ENCODE measurements around the gene RPS25.
"Not testable (repeated sequence)": the region's sequence is repeated elsewhere in the genome, so short reads cannot be mapped to it uniquely, and the experiment has no call there.

RPS25 gene

GRCh38 chr11:119018074-119018938, at the start of gene RPS25, which contains the start of gene TRAPPC4:
RPS25 (minus strand) TSS chr11:119018343; CDS start chr11:119018284, 59 bp downstream.
TRAPPC4 (plus strand) TSS chr11:119018766; CDS start chr11:119018796, 30 bp downstream.
- DNase-seq (ENCODE audit: low read depth in 2 of 2): peak; percentile 90 to 91

GRCh38 chr11:119067371-119068222, 49.5 kb upstream of the RPS25 start, which contains the start of gene VPS11:
VPS11 (plus strand) TSS chr11:119067818; CDS start chr11:119067824, 6 bp downstream.
- peak; percentile 97 for DNase-seq (ENCODE audit: low read depth in 2 of 2)

DNA sequence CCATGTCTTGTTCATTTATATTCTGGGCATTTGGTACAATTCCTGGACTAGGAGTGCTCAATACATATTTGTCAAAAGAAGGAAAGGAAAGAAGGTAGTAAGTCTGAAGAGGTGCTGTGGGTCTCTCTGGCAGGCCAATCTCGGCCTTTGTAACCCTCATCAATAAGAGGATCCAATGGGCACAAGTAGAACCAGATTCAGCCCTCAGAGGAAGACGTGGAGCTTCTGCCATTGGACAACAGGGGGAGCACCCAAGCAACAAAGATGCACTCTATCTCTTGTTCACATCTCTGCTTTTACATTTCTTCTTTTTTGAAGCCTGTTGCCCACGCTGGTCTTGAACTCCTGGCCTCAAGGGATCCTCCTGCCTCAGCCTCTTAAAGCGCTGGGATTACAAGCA, 47.2 kb upstream of the RPS25 start:
- peak; percentile 9 to 31 for DNase-seq (ENCODE audit: low read depth in 2 of 2)

DNA sequence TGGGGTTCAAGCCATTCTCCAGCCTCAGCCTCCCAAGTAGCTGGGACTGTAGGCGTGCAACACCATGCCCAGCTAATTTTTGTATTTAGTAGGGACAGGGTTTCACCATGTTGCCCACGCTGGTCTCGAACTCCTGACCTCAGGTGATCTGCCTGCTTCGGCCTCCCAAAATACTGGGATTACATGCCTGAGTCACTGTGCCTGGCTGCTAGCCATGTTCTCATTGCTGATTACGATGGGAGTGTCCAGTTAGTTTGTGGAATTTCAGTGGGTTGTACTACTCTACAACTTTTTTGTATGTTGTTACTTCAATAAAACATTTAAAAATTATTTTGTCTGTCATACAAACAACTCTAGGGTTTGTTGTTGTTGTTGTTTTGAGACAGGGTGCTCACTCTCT, 44.6 kb upstream of the RPS25 start:
- no peak for DNase-seq (ENCODE audit: low read depth in 2 of 2)

- DNase-seq (ENCODE audit: low read depth in 2 of 2): no peak
Observed at GRCh38 chr11:119061256-119061655, 43.1 kb upstream of the RPS25 start.

- not testable (repeated sequence) for DNase-seq (ENCODE audit: low read depth in 2 of 2)
Observed at GRCh38 chr11:119059128-119059527, 41.0 kb upstream of the RPS25 start.

GRCh38 chr11:119057000-119057769, 39.0 kb upstream of the RPS25 start, which contains the start of gene HYOU1:
HYOU1 (minus strand) TSS chr11:119057205; CDS start chr11:119056160, 1,045 bp downstream.
- peak; percentile 98 to 99 for DNase-seq (ENCODE audit: low read depth in 2 of 2)

DNA sequence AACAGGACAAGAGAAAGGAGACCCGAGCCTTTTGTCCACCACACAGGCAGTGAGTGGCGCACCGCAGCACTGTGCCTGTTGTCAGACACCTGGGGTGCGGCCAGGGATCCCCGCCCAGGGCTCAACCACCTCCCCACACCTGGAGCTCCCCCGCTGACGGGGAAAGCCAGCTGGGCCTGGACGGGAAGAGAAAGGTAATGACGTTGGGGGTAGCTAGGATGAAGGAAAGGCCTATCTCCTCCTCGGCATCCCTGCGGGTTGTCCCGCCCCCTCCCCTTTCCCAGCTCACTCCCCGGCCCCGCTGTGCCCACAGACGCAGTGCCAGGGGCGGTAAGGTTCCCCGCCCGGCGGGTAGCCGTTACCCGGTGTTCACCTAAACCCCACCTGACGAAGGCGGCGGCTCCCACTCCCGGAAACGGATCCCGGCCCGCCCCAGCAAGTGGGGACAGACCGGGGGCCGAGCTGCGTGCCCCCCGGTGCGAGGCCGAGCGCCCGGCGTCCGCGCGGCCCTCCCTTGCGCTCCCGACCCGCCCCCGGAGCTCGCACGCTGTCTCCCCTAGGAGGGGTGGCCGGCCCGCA, 38.4 kb upstream of the RPS25 start:
- DNase-seq (ENCODE audit: low read depth in 2 of 2): peak; percentile 25 to 34

DNA sequence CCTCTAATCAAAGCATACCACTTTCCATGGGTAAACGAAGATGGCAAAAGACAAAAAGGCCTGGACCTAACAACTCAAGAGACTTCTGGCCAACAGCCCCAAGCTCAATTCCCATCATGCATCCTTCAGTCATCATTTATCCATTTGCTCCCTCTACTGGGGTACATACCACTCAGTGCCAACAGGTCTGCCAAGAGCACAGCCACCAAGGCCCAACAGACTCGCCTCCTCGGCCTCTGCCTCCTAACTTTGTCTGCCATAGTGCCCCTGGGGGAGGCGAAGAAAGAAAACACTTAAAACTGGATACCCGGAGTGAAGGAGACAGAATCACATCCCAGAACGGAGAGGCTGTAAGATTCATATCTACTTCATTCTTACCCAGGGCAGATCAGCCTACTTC, 37.8 kb upstream of the RPS25 start:
- no peak for DNase-seq (ENCODE audit: low read depth in 2 of 2)

DNA sequence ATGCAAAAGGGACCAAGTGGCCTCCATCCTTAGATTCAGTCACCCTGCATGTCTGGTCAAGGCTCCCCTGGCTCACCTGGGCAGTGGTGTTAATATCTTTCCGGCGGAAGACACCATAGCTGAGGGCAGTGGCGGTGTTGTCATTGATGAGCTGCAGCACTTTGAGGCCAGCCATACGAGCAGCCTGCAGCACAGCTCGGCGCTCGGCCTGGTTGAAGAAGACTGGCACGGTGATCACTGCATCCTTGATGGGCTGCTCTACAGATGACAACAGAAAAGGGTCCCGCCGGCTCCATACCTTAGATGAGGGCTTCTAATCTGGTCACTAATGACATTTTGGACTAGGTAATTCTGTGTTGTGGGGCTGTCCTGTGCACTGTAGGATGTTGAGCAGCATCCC, 36.3 kb upstream of the RPS25 start:
- no peak for DNase-seq (ENCODE audit: low read depth in 2 of 2)

DNA sequence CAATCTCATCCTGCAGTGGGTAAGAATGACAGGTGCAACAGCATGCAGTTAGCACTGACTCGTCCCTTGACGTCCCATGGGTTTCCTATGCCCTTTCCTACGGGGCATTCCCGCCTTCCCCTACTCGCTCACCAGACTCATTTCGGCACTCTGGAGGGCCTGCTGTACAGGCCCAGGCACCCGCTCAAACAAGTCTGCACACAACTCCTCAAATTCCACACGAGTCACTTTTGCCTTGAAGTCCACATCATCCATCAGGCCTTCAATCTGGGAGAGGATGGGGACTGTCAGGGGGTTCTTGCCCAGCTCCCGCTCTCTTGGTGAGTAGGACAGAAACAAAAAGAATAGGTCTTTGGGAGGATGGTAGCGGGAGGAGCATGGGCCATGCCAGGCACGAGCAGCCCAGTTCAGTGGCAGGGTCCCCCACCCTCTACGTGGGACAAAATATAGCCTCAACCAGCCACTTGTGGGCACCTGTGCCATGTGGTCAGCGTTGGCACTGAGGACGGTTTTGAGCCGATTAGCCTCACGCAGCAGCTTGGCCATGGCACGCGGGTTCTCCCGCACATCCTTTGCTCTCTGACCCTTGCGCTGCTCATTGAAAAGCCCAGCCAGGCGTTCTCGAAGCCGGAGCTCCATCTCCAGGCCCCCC, 34.1 kb upstream of the RPS25 start:
- DNase-seq (ENCODE audit: low read depth in 2 of 2): no peak

GRCh38 chr11:119051440-119052162, 33.5 kb upstream of the RPS25 start:
- DNase-seq (ENCODE audit: low read depth in 2 of 2): peak in 1 of 2 donors; percentile 26

DNA sequence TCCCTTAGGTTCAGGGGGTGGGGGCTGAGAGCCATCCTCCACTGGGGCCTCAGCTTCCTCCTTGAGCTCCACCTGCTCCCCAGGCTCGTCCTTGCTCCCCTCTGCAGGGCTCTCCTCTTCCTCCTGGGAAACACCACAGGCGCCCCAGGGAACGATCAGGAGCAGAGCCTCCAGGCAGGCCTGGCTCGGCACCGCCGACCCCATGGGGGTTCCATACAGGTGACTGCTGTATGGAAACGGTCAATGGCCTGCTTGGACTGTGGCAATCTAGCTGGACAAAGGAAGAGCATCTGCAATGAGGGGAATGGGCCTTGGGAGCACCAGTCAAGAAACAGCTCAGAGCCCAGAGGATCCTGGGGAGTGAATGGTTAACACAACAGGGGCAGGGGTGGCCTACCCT, 30.9 kb upstream of the RPS25 start:
- no peak for DNase-seq (ENCODE audit: low read depth in 2 of 2)

- no peak for DNase-seq (ENCODE audit: low read depth in 2 of 2)
Observed at GRCh38 chr11:119048644-119049043, 30.5 kb upstream of the RPS25 start.

DNA sequence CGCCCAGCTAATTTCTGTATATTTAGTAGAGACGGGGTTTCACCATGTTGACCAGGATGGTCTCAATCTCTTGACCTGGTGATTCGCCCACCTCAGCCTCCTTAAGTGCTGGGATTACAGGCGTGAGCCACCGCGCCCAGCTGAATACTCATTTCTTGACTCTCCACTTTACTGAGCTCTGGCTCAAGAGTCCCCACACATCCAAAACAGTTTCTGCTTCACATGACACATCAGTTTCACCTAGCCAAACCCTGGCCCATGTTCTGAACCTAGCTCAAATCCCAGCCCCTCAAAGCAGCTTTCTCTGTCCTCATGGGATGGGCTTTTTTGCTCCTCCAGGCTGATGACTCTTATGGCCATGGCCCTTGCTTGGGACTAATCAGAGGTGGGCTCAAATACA, 29.1 kb upstream of the RPS25 start:
- DNase-seq (ENCODE audit: low read depth in 2 of 2): no peak

- no peak for DNase-seq (ENCODE audit: low read depth in 2 of 2)
Observed at GRCh38 chr11:119046489-119046888, 28.3 kb upstream of the RPS25 start.

- no peak for DNase-seq (ENCODE audit: low read depth in 2 of 2)
Observed at GRCh38 chr11:119044708-119045107, 26.6 kb upstream of the RPS25 start.

DNA sequence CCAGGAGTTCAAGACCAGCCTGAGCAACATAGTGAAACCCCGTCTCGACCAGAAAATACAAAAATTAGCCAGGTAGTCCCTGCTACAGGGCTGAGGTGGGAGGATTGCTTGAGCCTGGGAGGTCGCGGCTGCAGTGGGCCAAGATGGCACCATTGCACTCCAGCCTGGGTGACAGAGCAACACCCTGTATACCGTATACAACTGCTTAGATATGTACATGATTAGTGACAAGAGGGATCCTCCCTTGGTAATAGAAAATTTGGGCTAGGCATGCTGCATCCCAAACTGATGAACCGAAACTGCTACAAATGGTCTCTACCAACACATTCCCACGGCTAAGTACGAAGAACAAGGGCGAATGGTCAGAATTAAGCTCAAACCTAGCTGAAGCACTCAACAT, 24.8 kb upstream of the RPS25 start:
- no peak for DNase-seq (ENCODE audit: low read depth in 2 of 2)

DNA sequence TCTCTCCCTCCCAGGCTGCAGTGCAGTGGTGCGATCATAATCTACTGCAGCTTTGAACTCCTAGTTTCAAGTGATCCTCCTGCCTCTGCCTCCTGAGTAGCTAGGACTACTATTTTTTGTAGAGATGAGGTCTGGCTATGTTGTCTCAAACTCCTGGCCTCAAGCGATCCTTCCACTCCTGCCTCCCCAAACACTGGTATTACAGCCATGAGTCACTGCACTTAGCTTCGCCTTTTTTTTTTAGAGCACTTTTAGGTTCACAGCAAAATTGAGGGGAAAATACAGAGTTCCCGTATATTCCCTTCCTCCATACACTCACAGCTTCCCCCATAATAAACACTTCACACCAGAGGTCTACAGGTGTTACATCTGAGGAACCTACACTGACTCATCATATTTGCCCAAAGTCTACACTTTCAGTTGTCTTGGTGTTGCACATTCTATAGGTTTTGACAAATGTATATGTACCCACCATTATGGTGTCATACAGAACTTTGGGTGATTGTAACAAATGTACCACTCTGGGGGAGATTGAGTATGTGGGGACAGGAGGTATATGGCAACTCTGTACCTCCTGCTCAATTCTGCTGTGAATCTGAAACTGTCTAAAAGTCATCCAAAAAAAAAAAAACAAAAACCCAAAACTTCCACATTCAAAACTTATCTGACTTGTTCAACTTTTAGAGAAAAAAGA, 23.8 kb upstream of the RPS25 start:
- DNase-seq (ENCODE audit: low read depth in 2 of 2): no peak
